Left kidney (tissue), 2 donors: ENCODE measurements around the gene CEPT1. TPM values are rescaled to one million over a fixed set of nuclear protein-coding genes. Genes with fewer than 3 reads are reported as not detected.

Experiments used
- DNase-seq: peaks from one replicate; pipeline ENCODE4 v3.0.0-alpha.2; 2013
- polyA plus RNA-seq: library from polyadenylated mRNA; unstranded; fragments of 120-200 nt; gene quantifications from one replicate; pipeline ENCODE4 v1.2.1, GENCODE V29; 2013; ENCODE audit not compliant: insufficient read length

The CEPT1 gene
- polyA plus RNA-seq, 1 donor = 59.0 TPM

GRCh38 chr1:111227434-111227833 lies 87.4 kb downstream of the CEPT1 start, which contains the start of gene CHI3L2:
TSS of gene CHI3L2 (plus strand) at chr1:111227713. CDS start at chr1:111227730, 17 bp downstream.
- no peak for DNase-seq

- no peak for DNase-seq
Measured at GRCh38 chr1:111227851-111228747, 88.1 kb downstream of the CEPT1 start.

GRCh38 chr1:111228748-111229126 lies 88.7 kb downstream of the CEPT1 start:
- no peak for DNase-seq

- DNase-seq = no peak
Measured at GRCh38 chr1:111232134-111232533, 92.1 kb downstream of the CEPT1 start.

- no peak for DNase-seq
Measured at GRCh38 chr1:111234258-111234657, 94.2 kb downstream of the CEPT1 start.

Other genes with a start within 250 kb of the CEPT1 start
- gene LRIF1, start 176.3 kb upstream of the CEPT1 start, polyA plus RNA-seq = 17.3 TPM
- gene DRAM2, start 130 bp upstream of the CEPT1 start, polyA plus RNA-seq = 80.6 TPM
- 18.9 TPM for gene DENND2D, start 60.4 kb downstream of the CEPT1 start, polyA plus RNA-seq
- gene CHI3L2, start 87.5 kb downstream of the CEPT1 start, polyA plus RNA-seq = 0.20 TPM
- not detected for gene CHIA, start 150.6 kb downstream of the CEPT1 start, polyA plus RNA-seq